Stimulated activated naive CD4-positive, alpha-beta T cell treated with Interleukin-2 at 50 U/mL for 16 hours (primary cell): ENCODE results near the gene SYT12.

Experiments used
- DNase-seq: peaks from one replicate; lab custom pipeline; 2025; lab: John Stamatoyannopoulos, UW

Gene SYT12

DNA sequence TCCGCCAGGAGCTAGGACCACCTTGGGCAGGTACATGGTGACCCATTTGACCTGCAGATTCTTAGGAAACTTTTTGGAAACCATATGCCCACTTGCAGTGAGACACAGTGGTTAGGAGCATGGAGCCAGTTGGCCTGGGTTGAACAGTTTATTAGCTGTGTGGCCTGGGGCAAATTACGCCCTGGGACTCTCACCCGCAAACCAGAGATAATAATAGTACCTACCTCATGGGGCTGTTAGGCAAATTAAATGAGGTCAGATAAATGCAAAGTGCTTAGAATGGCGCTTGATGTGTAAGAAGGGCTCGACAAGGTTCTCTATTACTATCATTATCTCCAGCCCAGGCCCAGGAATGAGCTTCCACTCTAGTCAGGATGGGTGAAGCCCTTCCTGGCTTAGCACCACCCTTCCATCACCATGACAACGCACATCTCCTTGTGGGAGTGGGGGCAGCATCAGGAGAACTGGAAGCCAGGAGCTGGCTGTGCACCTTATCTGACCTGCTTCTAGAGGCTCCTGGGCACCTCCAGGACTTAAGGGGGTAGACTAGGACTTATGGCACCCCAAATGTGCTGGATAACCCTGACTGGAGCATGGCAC, 5.1 kb downstream of the SYT12 start:
- no peak for DNase-seq

DNA sequence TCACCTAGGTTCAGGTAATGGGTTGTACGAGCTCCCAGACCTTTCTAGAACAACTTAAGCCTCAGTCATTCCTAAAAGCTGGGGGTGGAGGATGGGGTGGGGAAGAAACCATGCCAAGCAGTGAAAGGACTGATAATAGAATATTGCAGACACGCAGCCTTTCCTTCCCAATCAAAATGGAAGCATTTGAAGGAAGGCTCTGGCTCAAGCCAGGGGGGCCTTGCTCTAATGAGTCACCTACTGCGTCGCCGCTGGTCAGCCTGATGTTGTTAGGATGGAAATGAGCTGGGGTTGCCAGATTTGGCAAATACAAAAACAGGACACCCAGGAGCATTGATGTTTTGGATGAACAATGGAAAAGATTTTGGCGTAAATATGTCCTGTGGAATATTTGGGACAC, 6.2 kb downstream of the SYT12 start:
- no peak for DNase-seq

GRCh38 chr11:67030976-67031375, 8.0 kb downstream of the SYT12 start:
- no peak for DNase-seq

DNA sequence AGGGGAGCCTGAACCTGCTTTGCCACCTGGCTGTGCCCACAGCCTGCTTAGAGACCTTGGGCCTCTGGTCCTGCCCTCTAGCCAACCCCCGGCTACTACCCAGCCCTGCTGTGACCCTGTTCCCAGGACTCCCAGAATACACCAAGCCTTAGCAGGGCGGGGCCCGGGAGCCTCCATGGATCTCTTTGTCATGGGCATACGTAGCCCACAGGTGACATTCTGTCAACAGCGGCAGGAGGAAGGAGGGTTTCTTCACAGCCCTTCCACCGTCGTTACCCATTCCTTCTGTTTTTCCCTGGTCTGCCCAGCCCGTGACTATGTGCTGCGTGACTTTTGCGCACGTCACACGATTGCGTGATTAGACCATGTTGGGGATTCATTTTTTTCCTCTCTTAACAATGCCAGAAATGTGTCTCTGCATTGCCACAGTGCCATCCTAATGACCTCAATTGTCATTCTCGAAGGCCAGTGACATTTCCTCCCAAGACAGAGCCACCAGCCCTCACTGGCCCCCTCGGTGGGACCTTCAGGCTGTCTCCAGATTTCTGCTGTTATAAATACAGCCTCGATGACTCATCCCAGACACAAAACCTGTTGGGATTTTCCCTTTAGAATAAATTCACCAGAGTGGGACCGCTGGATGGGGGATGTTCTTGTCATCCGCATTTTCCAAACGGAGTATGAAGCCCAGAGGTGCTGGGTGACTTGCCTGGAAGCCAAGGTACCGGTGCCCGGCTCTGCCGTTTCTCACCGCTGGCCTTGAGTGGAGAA, 9.0 kb downstream of the SYT12 start:
- no peak for DNase-seq

GRCh38 chr11:67032830-67033551, 10.1 kb downstream of the SYT12 start:
- DNase-seq, result no peak

- DNase-seq, result no peak
These were observed 10.8 kb downstream of the SYT12 start for GRCh38 chr11:67033661-67034166.

GRCh38 chr11:67034350-67034749, 11.4 kb downstream of the SYT12 start:
- DNase-seq, result no peak

- no peak for DNase-seq
These were observed 17.2 kb downstream of the SYT12 start for GRCh38 chr11:67040147-67040546.

GRCh38 chr11:67041602-67042001, 18.7 kb downstream of the SYT12 start:
- no peak for DNase-seq

- DNase-seq, result no peak
These were observed 20.8 kb downstream of the SYT12 start for GRCh38 chr11:67043572-67044349.

- DNase-seq, result no peak
These were observed 21.6 kb downstream of the SYT12 start for GRCh38 chr11:67044496-67044895.

DNA sequence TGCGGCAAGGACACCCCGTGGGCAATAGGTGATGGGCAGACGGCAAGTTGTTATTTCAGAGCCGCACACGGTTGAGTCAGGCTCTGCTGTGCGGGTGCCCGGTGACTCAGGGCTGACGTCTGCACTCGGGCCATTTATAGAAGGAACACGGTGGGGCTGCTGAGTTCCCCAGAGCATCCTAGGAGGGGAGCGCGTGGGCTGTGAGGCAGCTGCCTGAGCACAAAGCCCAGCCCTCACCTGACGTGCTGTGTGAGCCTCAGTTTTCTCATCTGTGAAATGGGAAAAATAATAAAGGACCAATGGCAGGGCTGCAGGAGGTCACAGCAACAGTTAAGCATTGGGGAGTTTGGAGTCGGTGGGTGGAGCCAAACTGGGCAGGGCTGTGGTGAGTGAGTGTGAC, 22.4 kb downstream of the SYT12 start:
- no peak for DNase-seq

DNA sequence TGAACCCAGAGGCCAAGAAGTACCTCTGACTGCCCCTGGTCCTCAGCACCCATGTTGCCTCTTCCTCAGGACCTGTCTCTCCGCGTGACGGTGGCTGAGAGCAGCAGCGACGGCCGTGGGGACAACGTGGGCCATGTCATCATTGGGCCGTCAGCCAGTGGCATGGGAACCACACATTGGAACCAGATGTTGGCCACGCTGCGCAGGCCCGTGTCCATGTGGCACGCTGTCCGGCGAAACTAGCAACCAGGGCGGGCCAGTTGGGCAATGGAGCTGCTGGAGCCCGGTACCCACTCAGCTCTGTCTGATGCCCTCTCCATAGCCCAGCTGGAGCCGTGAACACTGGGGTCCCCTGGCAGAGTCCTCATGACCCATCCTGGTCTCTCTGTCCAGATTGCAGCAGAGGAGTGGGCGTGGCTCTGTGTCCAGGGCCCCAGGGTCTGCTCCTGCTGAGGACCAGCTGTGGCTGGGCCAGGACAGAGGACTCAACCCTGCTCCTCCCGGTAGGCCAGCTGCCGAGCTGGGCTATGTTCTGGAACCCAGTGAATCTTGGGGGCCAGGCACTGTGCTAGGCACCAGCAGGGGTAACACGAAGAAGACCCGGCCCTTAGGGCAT, 25.7 kb downstream of the SYT12 start:
- no peak for DNase-seq

DNA sequence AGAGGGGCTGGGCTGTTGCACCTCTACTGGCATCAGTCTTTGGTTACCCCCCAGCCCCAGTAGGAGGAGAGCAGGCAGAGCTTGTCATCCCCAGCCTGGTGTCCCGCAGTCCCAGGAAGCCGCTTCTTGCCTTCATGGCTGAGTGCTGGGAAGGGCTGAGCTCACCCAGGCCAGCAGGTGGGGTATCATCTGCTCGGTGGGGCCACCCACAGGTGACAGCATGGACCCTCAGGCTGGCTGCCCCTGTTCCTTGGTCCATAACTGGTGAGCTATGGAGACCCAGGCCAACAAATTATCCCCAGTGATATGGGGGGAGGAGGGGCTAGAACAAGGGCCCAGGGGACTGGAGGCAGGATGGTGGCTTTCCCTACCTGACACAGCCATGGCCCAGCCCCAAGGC, 27.2 kb downstream of the SYT12 start:
- DNase-seq, result no peak

DNA sequence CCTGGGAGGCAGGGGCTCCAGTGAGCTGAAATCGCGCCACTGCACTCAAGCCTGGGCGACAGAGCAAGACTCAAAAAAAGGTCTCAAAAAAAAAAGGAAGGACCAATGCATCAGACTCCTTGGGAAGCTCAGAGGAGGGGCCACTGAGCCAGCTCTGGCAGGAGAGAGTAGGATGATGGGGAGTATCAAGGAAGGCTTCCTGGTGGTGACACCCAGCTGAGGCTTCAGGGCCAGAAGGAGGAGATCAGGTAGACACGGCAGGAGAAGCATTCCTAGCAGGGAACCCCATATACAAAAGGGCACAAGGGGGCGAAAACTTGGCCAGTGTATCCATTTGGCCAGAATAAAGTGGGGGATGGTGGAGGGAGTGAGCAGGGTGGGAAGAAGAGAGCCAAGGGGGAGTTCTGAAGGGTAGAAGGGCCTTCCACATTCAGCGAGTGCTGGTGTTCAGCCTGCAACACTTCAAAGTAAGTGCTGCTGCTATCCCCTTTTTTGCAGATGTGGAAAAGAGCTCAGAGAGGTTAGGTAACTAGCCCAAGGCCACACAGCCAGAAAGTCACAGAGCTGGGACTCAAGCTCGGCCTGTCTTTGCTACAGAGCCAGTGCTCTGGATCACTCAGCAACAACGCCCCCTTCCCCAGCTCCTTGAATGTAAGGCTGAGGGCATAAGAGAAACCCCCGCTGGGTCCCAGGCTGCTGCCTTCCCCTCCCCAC, 28.4 kb downstream of the SYT12 start:
- DNase-seq, result no peak

GRCh38 chr11:67051945-67052488, 29.1 kb downstream of the SYT12 start:
- DNase-seq, result no peak

DNA sequence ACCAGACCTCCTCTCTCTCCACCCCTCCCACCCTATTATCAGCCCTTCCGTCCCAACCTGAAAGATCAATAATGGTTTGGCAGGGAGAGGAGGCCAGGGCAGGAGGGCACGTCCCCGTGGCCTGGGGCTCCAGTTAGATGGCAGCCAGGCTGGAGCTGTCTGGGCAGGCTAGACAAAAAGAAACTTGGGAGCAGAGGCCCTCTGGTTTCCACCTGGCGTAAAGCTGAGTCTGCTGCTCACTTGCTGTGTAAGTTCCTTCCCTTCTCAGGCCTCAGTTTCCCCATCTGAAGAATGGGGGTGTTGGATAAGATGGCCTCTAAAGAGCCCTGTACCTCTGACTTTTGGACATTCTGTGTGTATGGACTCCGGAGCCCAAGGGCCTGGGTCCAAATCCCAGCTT, 30.0 kb downstream of the SYT12 start:
- no peak for DNase-seq

GRCh38 chr11:67053896-67054329, 31.0 kb downstream of the SYT12 start:
- DNase-seq, result no peak

DNA sequence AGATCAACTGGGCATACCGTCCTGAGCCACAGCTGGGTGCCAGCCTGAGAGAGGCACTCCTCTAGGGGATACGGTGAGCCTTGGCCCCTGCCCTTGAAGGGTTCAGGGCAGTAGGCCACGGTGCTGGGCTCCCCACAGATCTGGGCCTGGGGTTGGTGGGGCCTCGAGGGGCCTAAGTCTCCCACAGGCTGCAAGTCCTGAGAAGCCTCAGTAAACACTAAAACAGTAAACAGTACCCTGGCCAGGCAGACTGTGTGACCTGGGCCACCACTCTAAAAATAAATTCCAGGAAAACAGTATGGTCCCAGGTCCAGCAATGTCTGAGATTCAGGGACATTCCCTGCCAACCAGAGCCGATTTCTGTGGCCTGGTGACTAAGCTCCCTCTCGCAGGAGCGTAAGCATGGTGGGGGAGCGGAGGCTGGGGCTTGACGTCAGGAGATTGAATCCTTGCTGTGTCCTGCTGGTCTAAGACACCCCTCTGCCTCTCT, 31.5 kb downstream of the SYT12 start:
- DNase-seq, result no peak

DNA sequence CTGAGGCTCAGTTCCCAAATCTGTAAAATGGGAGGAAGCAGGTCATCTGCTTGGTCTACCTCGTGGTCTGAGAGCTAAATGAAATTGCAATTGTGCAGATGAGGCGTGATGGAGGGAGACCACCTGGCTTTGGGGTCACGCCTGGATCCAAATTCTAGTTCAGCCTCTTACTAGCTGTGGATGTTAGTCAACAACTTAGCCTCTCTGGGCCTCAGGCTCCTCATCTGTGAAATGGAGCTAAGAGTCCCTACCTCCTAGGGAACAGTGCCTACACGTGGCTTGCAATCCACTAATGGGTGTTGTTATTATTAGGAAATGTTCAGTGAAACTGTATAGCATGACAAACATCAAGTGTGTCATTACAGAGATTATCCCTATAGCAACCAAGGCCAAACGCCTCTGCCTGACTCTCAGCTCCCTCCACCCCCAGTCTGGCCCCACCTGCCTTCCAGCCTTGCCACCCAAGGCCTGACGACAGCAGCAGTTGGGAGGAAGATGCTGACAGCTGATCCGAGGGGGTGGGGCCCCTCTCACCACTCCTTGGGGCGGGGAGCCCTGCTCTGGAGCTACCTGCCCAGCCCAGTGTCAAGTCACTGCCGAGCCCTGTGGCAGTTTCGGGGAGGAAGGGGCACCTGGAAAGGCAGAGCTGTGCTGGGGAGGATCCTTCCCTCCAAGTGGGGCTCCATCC, 32.0 kb downstream of the SYT12 start:
- DNase-seq, result peak; percentile 29
